ENCODE measurements around the gene CDHR3.

DNA sequence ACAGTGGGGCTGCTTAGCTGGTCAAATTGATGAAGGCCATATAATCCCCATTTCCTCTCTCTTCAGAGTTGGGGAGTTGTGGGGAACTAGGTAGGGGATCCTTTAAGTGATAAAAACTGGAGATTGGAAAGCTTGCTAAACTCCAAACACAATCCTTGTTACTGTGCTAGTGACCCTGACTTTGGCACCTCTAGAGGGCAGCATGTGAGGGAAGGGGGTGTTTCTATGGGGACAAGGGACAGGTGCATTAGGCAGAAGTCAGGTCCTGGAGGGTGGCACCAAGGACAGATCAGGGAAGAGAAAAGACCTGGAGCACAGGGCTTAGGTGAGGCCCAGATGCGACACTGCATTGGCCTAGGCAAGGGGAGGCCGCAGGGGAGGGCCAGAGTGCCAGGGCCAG lies 66.9 kb downstream of the CDHR3 start:
- TF ChIP-seq, protein P1, sequence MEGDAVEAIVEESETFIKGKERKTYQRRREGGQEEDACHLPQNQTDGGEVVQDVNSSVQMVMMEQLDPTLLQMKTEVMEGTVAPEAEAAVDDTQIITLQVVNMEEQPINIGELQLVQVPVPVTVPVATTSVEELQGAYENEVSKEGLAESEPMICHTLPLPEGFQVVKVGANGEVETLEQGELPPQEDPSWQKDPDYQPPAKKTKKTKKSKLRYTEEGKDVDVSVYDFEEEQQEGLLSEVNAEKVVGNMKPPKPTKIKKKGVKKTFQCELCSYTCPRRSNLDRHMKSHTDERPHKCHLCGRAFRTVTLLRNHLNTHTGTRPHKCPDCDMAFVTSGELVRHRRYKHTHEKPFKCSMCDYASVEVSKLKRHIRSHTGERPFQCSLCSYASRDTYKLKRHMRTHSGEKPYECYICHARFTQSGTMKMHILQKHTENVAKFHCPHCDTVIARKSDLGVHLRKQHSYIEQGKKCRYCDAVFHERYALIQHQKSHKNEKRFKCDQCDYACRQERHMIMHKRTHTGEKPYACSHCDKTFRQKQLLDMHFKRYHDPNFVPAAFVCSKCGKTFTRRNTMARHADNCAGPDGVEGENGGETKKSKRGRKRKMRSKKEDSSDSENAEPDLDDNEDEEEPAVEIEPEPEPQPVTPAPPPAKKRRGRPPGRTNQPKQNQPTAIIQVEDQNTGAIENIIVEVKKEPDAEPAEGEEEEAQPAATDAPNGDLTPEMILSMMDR (tag by site-specific recombination; IDR thresholded peaks at IDR 0.05) = no peak
- no peak for TF ChIP-seq TRIM28 (IDR thresholded peaks at IDR 0.05; ENCODE audit: borderline replicate concordance, low read length)

All from HEK293 (cell line).